Neural cell (in vitro differentiated cells): ENCODE data around the gene C14orf132. TPM values are rescaled to one million over a fixed set of nuclear protein-coding genes. Genes with fewer than 3 reads are reported as not detected.

Source experiments
- H2AFZ ChIP-seq: fragments of 200-600, 300-800 bp; sonication (generic), shearing (Covaris generic); 2 replicates; pipeline ENCODE4 v1.6.0; 2014; ENCODE audit warnings: low read depth, mild to moderate bottlenecking, antibody characterized with exemption, low read length, moderate library complexity
- H3F3A ChIP-seq: fragments of 200-600 bp; shearing (Covaris generic); 2 replicates; pipeline ENCODE4 v1.6.1; 2016; ENCODE audit warnings: mild to moderate bottlenecking, moderate library complexity, mixed read lengths, antibody characterized with exemption, low read length; ENCODE audit not compliant: insufficient read depth, poor library complexity, severe bottlenecking
- H3K27ac ChIP-seq: fragments of 200-600, 300-800 bp; sonication (generic), shearing (Covaris generic); 2 replicates; pipeline ENCODE4 v1.5.1; 2014; ENCODE audit warnings: mild to moderate bottlenecking, low read length, moderate library complexity
- H3K27me3 ChIP-seq: fragments of 300-800, 200-600 bp; sonication (generic), shearing (Covaris generic); 2 replicates; pipeline ENCODE4 v1.6.0; 2014; ENCODE audit warnings: mild to moderate bottlenecking, low read depth, low read length, moderate library complexity; ENCODE audit not compliant: insufficient read depth
- H3K36me3 ChIP-seq: fragments of 300-800, 200-600 bp; sonication (generic), shearing (Covaris generic); 2 replicates; pipeline ENCODE4 v1.5.1; 2014; ENCODE audit warnings: mild to moderate bottlenecking, antibody characterized with exemption, low read length, moderate library complexity; ENCODE audit not compliant: insufficient read depth
- H3K4me2 ChIP-seq: fragments of 300-800, 200-600 bp; sonication (generic), shearing (Covaris generic); 2 replicates; pipeline ENCODE4 v1.6.0; 2014; ENCODE audit warnings: mild to moderate bottlenecking, low read length
- H3K4me3 ChIP-seq: fragments of 300-800, 200-600 bp; sonication (generic), shearing (Covaris generic); 2 replicates; pipeline ENCODE4 v1.5.1; 2014; ENCODE audit warnings: mild to moderate bottlenecking, low read length, moderate library complexity
- H3K79me2 ChIP-seq: fragments of 200-600 bp; shearing (Covaris generic); replicated peaks from 2 replicates; pipeline ENCODE4 v1.6.0; 2014; ENCODE audit warnings: mild to moderate bottlenecking, low read length, moderate library complexity; ENCODE audit not compliant: insufficient read depth
- H3K9ac ChIP-seq: fragments of 300-800, 200-600 bp; sonication (generic), shearing (Covaris generic); 2 replicates; pipeline ENCODE4 v1.6.1; 2016; ENCODE audit warnings: mild to moderate bottlenecking, low read length, mixed read lengths
- H3K9me2 ChIP-seq: fragments of 200-600 bp; shearing (Covaris generic); 2 replicates; pipeline ENCODE4 v1.6.1; 2016; ENCODE audit warnings: mild to moderate bottlenecking, low read length, mixed read lengths; ENCODE audit not compliant: insufficient read depth
- H3K9me3 ChIP-seq: fragments of 200-600, 300-800 bp; sonication (generic), shearing (Covaris generic); 2 replicates; pipeline ENCODE4 v1.6.1; 2016; ENCODE audit warnings: mild to moderate bottlenecking, mixed run types, low read length, moderate library complexity, mixed read lengths
- H4K20me1 ChIP-seq: fragments of 200-600 bp; shearing (Covaris generic); 2 replicates; pipeline ENCODE4 v1.6.1; 2016; ENCODE audit warnings: mild to moderate bottlenecking, mixed run types; ENCODE audit not compliant: insufficient read depth
- CTCF ChIP-seq: fragments of 450-650 bp; IDR thresholded peaks from 2 replicates; pipeline ENCODE4 v1.5.1; 2014; ENCODE audit warnings: antibody characterized with exemption, mild to moderate bottlenecking, moderate library complexity; ENCODE audit not compliant: poor library complexity, severe bottlenecking
- EP300 ChIP-seq: fragments of 450-650 bp; conservative IDR thresholded peaks from 2 replicates; pipeline ENCODE4 v1.6.1; 2014; ENCODE audit warnings: antibody characterized with exemption, mild to moderate bottlenecking, moderate library complexity; ENCODE audit not compliant: poor library complexity, severe bottlenecking
- EZH2 ChIP-seq: fragments of 200-600, 300-800 bp; shearing (Covaris generic), sonication (generic); IDR thresholded peaks from 2 replicates; pipeline ENCODE4 v1.6.1; 2014; ENCODE audit warnings: antibody characterized with exemption, low read length, borderline replicate concordance, mild to moderate bottlenecking; ENCODE audit not compliant: insufficient read depth, poor library complexity, severe bottlenecking
- MXI1 ChIP-seq: fragments of 450-650 bp; conservative IDR thresholded peaks from 2 replicates; pipeline ENCODE4 v1.6.1; 2014; ENCODE audit warnings: antibody characterized with exemption, mild to moderate bottlenecking; ENCODE audit not compliant: poor library complexity, severe bottlenecking
- POLR2AphosphoS5 ChIP-seq: IDR thresholded peaks from 2 replicates; pipeline ENCODE4 v1.6.1; 2012
- RAD21 ChIP-seq: fragments of 450-650 bp; conservative IDR thresholded peaks from 2 replicates; pipeline ENCODE4 v1.6.1; 2014; ENCODE audit warnings: antibody characterized with exemption, mild to moderate bottlenecking, moderate library complexity
- REST ChIP-seq: IDR thresholded peaks from 2 replicates; pipeline ENCODE4 v1.6.1; 2012; ENCODE audit warnings: borderline replicate concordance
- SMC3 ChIP-seq: fragments of 450-650 bp; conservative IDR thresholded peaks from 2 replicates; pipeline ENCODE4 v1.6.1; 2014; ENCODE audit warnings: antibody characterized with exemption, mild to moderate bottlenecking, moderate library complexity; ENCODE audit not compliant: poor library complexity
- TAF1 ChIP-seq: IDR thresholded peaks from 2 replicates; pipeline ENCODE4 v1.6.1; 2012; ENCODE audit warnings: low read depth
- polyA plus RNA-seq: library from polyadenylated mRNA; depleted of rRNA; stranded (reverse); fragments of >200 nt; gene quantifications from 2 replicates; pipeline ENCODE4 v1.2.3, GENCODE V29; 2014

Gene C14orf132
- polyA plus RNA-seq, 1 donor from 2014 or later, result 50.1 TPM

- H2AFZ ChIP-seq, result no peak overlapping the region
- no peaks in the 10 kb centered on the region for H4K20me1 ChIP-seq
- H3K79me2 ChIP-seq, result peaks cover 68% of the 10 kb centered on the region
- no peak overlapping the region for H3K4me3 ChIP-seq
- H3K9me2 ChIP-seq, result no peaks in the 10 kb centered on the region
- no peaks in the 10 kb centered on the region for H3K9me3 ChIP-seq
- no peaks in the 10 kb centered on the region for H3K27me3 ChIP-seq
- no peak overlapping the region for H3K4me2 ChIP-seq
- H3K27ac ChIP-seq, result peak overlapping the region; percentile 24
- no peaks in the 10 kb centered on the region for H3K36me3 ChIP-seq
- no peaks in the 10 kb centered on the region for H3F3A ChIP-seq
- TF ChIP-seq POLR2AphosphoS5, result no peak
- no peak for TF ChIP-seq MXI1
- no peak for TF ChIP-seq SMC3
- TF ChIP-seq EZH2, result no peak
- TF ChIP-seq REST, result no peak
- no peak for TF ChIP-seq CTCF
- TF ChIP-seq EP300, result no peak
- no peak for TF ChIP-seq TAF1
- TF ChIP-seq RAD21, result no peak
- H3K9ac ChIP-seq, result no peak overlapping the region
These were observed 38.9 kb downstream of the C14orf132 start for GRCh38 chr14:96077983-96078624.

GRCh38 chr14:96078625-96079016 lies 39.5 kb downstream of the C14orf132 start:
- Histone ChIP-seq H3K9ac (no peak overlapping the region), H3F3A (no peaks in the 10 kb centered on the region), H3K4me3 (no peak overlapping the region), H4K20me1 (no peaks in the 10 kb centered on the region), H2AFZ (no peak overlapping the region), H3K27ac (no peak overlapping the region), H3K9me2 (no peaks in the 10 kb centered on the region), H3K36me3 (no peaks in the 10 kb centered on the region), H3K27me3 (no peaks in the 10 kb centered on the region), H3K9me3 (no peaks in the 10 kb centered on the region), H3K4me2 (no peak overlapping the region), H3K79me2 (peaks cover 68% of the 10 kb centered on the region)
- TF ChIP-seq TAF1 (no peak), EZH2 (no peak), SMC3 (no peak), POLR2AphosphoS5 (no peak), EP300 (no peak), CTCF (no peak), RAD21 (no peak), REST (no peak), MXI1 (no peak)
